ENCODE measurements around the gene B3GNT9.

DNA sequence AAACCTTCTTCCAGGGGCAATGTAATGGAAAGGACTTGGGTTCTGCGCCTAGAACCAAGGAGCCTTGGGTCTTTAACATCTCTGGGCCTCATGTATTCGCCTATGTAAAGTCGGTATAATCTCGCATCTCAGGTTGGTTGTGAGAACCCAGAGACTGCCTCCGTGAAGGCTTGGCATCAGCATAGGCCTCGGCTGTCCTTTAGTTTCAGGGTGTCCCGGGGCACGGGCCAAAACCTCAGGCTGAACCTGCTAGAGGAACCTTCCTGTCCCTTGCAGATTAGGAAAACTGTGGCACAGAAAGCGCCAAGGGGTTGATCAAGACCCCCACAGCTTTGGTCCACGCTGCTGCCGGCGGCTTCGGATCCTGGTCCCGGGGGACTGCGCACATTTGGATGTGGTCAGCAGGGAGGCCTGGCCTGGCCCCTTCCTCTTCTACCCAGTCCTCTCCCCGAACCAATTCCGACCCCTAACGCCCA, 41.8 kb downstream of the B3GNT9 start:
- TF ChIP-seq, protein P1, sequence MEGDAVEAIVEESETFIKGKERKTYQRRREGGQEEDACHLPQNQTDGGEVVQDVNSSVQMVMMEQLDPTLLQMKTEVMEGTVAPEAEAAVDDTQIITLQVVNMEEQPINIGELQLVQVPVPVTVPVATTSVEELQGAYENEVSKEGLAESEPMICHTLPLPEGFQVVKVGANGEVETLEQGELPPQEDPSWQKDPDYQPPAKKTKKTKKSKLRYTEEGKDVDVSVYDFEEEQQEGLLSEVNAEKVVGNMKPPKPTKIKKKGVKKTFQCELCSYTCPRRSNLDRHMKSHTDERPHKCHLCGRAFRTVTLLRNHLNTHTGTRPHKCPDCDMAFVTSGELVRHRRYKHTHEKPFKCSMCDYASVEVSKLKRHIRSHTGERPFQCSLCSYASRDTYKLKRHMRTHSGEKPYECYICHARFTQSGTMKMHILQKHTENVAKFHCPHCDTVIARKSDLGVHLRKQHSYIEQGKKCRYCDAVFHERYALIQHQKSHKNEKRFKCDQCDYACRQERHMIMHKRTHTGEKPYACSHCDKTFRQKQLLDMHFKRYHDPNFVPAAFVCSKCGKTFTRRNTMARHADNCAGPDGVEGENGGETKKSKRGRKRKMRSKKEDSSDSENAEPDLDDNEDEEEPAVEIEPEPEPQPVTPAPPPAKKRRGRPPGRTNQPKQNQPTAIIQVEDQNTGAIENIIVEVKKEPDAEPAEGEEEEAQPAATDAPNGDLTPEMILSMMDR (conservative IDR thresholded peaks at IDR 0.05 in 1 of 2, IDR thresholded peaks at IDR 0.05 in 1 of 2; ENCODE audit: extremely low read depth in 1 of 2, insufficient read depth in 1 of 2, low read depth in 1 of 2, low read length in 2 of 2) = no peak
- TF ChIP-seq EZH2 (IDR thresholded peaks at IDR 0.05; ENCODE audit: borderline replicate concordance, low read length) = no peak

All from mammary epithelial cell (primary cell).